Fibroblast of villous mesenchyme (primary cell): ENCODE results near the gene LAMA5. TPM values are rescaled to one million over a fixed set of nuclear protein-coding genes. Genes with fewer than 3 reads are reported as not detected.

Source experiments
- DNase-seq: peaks from one replicate; pipeline ENCODE4 v3.0.0-alpha.2; 2010; ENCODE audit warnings: low read depth
- H3K4me3 ChIP-seq: 2 replicates; pipeline ENCODE4 v1.5.1; 2011; ENCODE audit warnings: low read depth, mild to moderate bottlenecking, low read length
- CTCF ChIP-seq: IDR thresholded peaks from 2 replicates; pipeline ENCODE4 v1.5.1; 2012; ENCODE audit warnings: low read depth, mild to moderate bottlenecking, low read length; ENCODE audit not compliant: insufficient read depth
- total RNA-seq: library from RNA; depleted of rRNA; stranded (reverse); fragments of >200 nt; gene quantifications from 2 replicates; pipeline ENCODE4 v1.2.3, GENCODE V29; 2012

LAMA5 gene
- total RNA-seq, 1 donor, result 55.3 TPM

- TF ChIP-seq CTCF, result no peak
- DNase-seq, result no peak
- H3K4me3 ChIP-seq, result no peak overlapping the region
Observed at GRCh38 chr20:62297449-62298227, 69.5 kb downstream of the LAMA5 start.

GRCh38 chr20:62296724-62297448 lies 70.2 kb downstream of the LAMA5 start:
- H3K4me3 ChIP-seq, result no peak overlapping the region
- DNase-seq, result no peak
- no peak for TF ChIP-seq CTCF

GRCh38 chr20:62294516-62294915 lies 72.6 kb downstream of the LAMA5 start:
- no peak for DNase-seq
- TF ChIP-seq CTCF, result no peak

GRCh38 chr20:62293946-62294345 lies 73.2 kb downstream of the LAMA5 start:
- TF ChIP-seq CTCF, result no peak
- no peak overlapping the region for H3K4me3 ChIP-seq
- no peak for DNase-seq

More at GRCh38 chr20:62294516-62294915, 72.6 kb downstream of the LAMA5 start:
- no peak overlapping the region for H3K4me3 ChIP-seq

- no peak for TF ChIP-seq CTCF
- DNase-seq, result no peak
- no peak overlapping the region for H3K4me3 ChIP-seq
Observed at GRCh38 chr20:62293111-62293784, 73.9 kb downstream of the LAMA5 start.

GRCh38 chr20:62292108-62292507 lies 75.0 kb downstream of the LAMA5 start:
- no peak for DNase-seq
- TF ChIP-seq CTCF, result no peak
- no peak overlapping the region for H3K4me3 ChIP-seq
